ENCODE measurements around the gene SPIC.

Gene SPIC

GRCh38 chr12:101527682-101528081, 52.5 kb downstream of the SPIC start:
- in situ Hi-C loops (cut with HindIII; ENCODE audit: low sequenced_read_pairs): no loop called here

GRCh38 chr12:101536069-101536674, 61.0 kb downstream of the SPIC start:
- in situ Hi-C loops (cut with HindIII; ENCODE audit: low sequenced_read_pairs): no loop called here
